Inflammatory macrophage treated with lipopolysaccharide for 1 hour (primary cell): ENCODE data around the gene NPAS4.
A peak's percentile ranks its signal among the peaks of the same experiment; 100 is the strongest.
"Not testable (repeated sequence)": the region's sequence is repeated elsewhere in the genome, so short reads cannot be mapped to it uniquely, and the experiment has no call there.

ENCODE experiments used
- DNase-seq, 2 donors: peaks; one replicate each; pipeline ENCODE4 v3.0.0-alpha.2; 2020 to 2022

Gene NPAS4

GRCh38 chr11:66459138-66459778, 38.4 kb downstream of the NPAS4 start:
- DNase-seq = peak; percentile 27 to 33

GRCh38 chr11:66462010-66462409, 41.2 kb downstream of the NPAS4 start:
- DNase-seq = no peak

DNA sequence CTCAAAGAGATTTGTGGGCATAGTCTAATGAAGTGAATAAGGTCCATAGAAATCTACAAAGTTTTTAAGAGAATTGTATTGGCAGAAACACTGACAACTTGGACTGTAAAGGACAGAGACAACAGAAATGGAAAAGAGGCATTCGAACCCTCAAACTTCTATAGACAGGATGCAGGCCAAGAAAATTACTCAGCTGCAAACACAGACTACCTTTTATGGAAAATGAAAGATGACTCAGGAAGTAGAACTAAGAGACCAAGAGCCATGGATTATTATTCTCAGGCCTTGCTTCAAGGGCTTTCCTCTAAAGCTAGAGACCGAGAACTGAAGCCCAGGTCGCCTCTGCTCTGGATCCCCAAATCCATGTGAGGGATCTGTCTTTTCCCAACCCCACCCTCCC, 42.1 kb downstream of the NPAS4 start:
- no peak for DNase-seq

DNA sequence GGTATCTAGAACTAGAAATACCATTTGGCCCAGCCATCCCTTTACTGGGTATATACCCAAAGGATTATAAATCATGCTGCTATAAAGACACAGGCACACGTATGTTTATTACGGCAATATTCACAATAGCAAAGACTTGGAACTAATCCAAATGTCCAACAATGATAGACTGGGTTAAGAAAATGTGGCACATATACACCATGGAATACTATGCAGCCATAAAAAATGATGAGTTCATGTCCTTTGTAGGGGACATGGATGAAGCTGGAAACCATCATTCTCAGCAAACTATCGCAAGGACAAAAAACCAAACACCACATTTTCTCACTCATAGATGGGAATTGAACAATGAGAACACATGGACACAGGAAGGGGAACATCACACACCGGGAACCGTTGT, 43.3 kb downstream of the NPAS4 start:
- not testable (repeated sequence) for DNase-seq

DNA sequence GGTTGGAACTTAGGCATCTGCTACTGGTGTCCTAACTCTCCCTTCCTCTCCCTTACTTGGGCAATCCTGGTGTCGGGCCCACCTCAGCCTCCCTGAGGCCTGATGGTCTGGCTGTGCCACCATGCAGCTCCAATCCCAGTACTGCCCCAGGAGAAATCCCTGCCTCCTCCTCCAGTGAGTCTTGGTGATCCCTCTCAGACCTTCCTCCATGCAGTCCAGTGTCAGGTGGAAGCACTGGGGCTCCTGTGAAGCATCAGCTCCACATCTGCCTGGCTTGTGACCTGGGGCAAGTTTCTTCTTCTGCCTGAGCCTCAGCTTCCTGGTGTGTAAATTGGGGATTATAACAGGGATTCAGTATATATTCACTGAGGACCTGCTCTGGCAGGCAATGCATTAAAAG, 44.1 kb downstream of the NPAS4 start:
- DNase-seq = no peak

DNA sequence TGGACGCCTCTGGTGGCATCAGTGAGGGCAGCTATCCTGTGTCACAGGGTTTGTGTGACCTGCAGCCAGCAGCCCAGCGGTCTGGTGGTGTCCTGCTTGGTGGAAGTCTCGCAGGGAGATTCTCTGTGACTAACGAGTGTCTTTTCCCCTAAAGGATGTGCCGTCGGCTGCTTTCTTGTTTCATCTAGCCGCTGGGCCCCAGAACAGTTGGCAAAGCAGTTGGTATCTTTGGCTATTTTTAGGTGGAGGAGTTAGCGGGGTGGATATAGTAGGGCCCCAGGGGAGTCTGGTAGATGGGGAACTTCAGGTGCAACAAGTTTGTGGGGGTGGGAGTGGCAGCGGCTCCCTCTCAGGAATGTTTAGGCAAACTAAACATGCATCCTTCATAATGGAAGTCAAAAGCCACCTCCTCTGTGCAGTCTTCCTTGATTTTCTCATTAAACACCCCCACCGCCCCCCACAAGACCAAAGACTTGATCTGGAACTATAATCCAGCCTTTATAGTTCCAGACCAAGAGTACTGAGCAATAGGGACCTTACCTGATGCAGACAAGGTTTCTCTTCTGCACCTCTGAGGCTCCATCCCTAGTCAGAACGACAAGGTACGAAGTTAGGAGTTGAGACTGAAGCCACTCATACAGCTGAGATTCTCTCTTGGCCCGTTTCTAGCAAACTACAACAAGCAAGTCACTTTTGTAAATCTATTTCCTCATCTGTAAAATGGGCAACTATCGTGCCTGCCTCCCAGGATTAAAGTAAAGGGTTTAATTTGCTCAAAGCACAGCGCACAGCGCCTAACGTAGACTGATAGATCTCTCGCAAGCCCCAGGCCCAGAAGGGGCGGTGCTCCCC, 44.8 kb downstream of the NPAS4 start:
- DNase-seq = no peak

- DNase-seq = peak; percentile 83 to 97
Observed at GRCh38 chr11:66466225-66467033, 45.6 kb downstream of the NPAS4 start, which contains the start of gene PELI3. TSS of gene PELI3 (plus strand) at chr11:66466905. CDS start at chr11:66468129, 1,224 bp downstream.

GRCh38 chr11:66467034-66467659, 46.3 kb downstream of the NPAS4 start:
- DNase-seq = no peak

DNA sequence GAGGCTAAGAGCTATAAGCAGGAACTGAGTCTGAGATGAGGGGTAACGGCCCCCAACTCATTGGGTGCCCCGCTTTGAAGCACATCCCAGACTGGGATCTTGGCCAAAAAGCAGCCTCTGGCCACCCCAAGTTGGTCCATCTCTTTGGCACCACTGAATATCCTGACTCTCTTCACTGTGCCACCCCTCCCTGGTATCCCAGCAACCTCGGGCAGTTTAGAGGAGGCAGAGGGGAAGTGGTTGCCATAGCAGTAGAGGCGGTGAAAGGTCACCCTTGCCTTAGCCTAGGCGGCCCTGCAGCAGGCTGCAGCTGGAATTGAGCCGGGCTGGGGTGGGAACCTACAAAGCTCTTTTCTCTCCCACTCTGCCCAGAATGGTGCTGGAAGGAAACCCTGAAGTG, 46.9 kb downstream of the NPAS4 start:
- peak; percentile 80 for DNase-seq

- DNase-seq = no peak
Observed at GRCh38 chr11:66468691-66469090, 47.9 kb downstream of the NPAS4 start.

- DNase-seq = no peak
Observed at GRCh38 chr11:66469441-66469840, 48.6 kb downstream of the NPAS4 start.

- no peak for DNase-seq
Observed at GRCh38 chr11:66470015-66470414, 49.2 kb downstream of the NPAS4 start.

- no peak for DNase-seq
Observed at GRCh38 chr11:66471142-66471541, 50.3 kb downstream of the NPAS4 start.

DNA sequence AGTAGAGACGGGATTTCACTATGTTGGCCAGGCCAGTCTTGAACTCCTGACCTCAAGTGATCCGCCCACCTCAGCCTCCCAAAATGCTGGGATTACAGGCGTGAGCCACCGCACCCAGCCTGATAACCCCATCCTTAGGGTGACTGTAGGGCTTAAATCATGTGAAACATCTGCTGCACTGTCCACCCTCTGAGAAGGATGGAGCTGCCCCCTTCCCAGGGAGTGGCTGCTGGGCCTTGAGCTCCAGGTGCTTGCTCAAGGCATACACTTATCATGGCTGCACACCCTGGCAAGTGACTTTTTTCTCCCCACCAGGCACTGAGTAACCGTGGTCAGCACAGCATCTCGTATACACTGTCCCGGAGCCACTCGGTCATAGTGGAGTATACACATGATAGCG, 51.2 kb downstream of the NPAS4 start:
- DNase-seq = no peak

DNA sequence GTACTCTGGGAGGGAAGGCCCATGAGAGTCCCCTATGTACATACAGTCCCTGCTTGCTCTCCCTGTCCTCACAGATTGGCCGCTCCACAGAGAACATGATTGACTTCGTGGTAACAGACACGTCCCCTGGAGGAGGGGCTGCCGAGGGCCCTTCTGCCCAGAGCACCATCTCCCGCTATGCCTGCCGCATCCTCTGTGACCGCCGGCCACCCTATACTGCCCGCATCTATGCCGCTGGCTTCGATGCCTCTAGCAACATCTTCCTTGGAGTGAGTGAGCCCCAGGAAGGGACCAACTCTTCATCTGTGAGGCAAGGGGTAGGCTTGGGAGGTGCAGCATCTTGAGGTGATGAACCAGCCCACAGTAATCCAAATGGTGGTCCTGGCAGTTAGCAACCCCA, 52.3 kb downstream of the NPAS4 start:
- DNase-seq = no peak

DNA sequence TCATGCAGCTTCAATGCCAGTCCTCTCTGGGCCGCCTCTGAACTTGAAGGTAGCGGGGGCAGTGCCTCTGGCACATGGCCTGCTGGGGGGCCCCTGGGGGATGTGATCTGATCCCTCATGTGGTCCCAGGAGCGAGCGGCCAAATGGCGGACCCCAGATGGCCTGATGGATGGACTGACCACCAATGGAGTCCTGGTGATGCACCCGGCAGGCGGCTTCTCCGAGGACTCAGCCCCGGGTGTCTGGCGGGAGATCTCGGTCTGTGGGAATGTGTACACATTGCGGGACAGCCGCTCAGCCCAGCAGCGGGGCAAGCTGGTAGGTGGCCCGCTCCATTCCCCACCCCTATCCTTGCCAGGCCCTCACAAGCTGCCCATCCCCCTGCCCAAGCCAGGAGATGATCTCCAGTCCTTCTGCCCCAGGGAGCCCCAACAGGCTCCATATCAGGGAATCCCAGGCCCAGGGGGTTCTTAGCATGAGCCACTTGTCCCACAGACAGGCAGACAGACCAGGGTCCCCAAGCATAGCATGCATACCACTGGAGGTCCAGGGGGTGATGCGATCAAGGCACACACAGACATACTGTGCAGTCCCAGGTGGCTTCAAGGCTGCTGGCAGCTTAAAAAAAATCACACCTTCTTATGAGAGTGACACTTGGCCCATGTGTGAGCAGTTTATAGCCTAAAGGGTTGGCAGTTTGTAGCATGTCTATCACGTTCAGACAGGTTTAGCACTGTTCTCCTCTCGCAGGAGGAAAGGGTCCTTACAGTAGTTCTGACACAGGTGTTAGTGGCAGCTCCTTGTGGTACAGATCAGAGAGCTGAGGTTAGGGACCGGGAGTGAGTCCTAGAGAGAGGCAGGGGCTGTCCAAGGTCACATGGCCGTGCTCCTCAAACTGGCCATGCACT, 53.0 kb downstream of the NPAS4 start:
- no peak for DNase-seq

DNA sequence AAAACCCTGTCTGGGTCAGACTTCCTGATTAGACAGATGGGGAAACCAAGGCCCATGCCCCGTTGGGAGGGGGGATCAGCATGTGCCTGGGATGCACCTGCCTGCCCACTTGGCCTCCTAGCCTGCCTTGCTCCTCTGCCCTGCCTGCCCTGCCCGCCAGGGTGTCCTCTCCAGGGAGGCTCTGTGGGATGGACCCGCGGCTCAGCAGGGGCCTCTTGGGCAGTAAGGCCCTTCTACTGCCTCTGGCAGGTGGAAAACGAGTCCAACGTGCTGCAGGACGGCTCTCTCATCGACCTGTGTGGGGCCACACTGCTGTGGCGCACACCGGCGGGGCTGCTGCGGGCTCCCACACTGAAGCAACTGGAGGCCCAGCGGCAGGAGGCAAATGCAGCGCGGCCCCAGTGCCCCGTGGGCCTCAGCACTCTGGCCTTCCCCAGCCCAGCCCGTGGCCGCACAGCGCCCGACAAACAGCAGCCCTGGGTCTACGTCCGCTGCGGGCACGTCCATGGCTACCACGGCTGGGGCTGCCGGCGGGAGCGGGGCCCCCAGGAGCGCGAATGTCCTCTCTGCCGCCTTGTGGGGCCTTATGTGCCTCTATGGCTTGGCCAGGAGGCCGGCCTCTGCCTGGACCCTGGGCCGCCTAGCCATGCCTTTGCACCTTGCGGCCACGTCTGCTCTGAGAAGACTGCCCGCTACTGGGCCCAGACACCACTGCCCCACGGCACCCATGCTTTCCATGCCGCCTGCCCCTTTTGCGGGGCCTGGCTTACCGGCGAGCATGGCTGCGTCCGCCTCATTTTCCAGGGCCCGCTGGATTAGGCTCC, 54.7 kb downstream of the NPAS4 start:
- no peak for DNase-seq
